NCI-H524 treated with DMSO at 0.1 percent for 48 hours (cell line): ENCODE measurements around the gene POP7.
"Not testable (repeated sequence)": the region's sequence is repeated elsewhere in the genome, so short reads cannot be mapped to it uniquely, and the experiment has no call there.

Experiments
- DNase-seq: peaks from one replicate; lab custom pipeline; 2025; lab: John Stamatoyannopoulos, UW

Gene POP7

GRCh38 chr7:100691676-100692577, 14.0 kb upstream of the POP7 start:
- no peak for DNase-seq

- DNase-seq = no peak
These were observed 13.4 kb upstream of the POP7 start for GRCh38 chr7:100692578-100692961.

- no peak for DNase-seq
These were observed 12.4 kb upstream of the POP7 start for GRCh38 chr7:100693312-100694097.

GRCh38 chr7:100694098-100694745, 11.7 kb upstream of the POP7 start, which contains the start of gene GIGYF1:
Gene GIGYF1 (minus strand): TSS chr7:100694250. CDS start chr7:100688238, 6,012 bp downstream.
- DNase-seq = no peak

GRCh38 chr7:100696123-100696521, 9.8 kb upstream of the POP7 start:
- DNase-seq = no peak

GRCh38 chr7:100699018-100699417, 6.9 kb upstream of the POP7 start:
- no peak for DNase-seq

- not testable (repeated sequence) for DNase-seq
These were observed 4.8 kb upstream of the POP7 start for GRCh38 chr7:100701089-100701488.

GRCh38 chr7:100705320-100705752, 585 bp upstream of the POP7 start:
- no peak for DNase-seq

- no peak for DNase-seq
These were observed 871 bp downstream of the POP7 start for GRCh38 chr7:100706672-100707311.

- no peak for DNase-seq
These were observed 2.5 kb downstream of the POP7 start for GRCh38 chr7:100708395-100708794.

- DNase-seq = no peak
These were observed 4.5 kb downstream of the POP7 start for GRCh38 chr7:100710452-100710851.

- no peak for DNase-seq
These were observed 5.4 kb downstream of the POP7 start for GRCh38 chr7:100711369-100711768.

- no peak for DNase-seq
These were observed 8.8 kb downstream of the POP7 start for GRCh38 chr7:100714725-100715124.

- DNase-seq = not testable (repeated sequence)
These were observed 11.2 kb downstream of the POP7 start for GRCh38 chr7:100717073-100717472.

- DNase-seq = no peak
These were observed 13.8 kb downstream of the POP7 start for GRCh38 chr7:100719523-100720278.

- DNase-seq = no peak
These were observed 14.4 kb downstream of the POP7 start, which contains the start of gene EPO for GRCh38 chr7:100720279-100720670. Gene EPO (plus strand): TSS chr7:100720468. CDS start chr7:100720981, 513 bp downstream.

- no peak for DNase-seq
These were observed 15.0 kb downstream of the POP7 start for GRCh38 chr7:100720671-100721504.

- DNase-seq = no peak
These were observed 15.5 kb downstream of the POP7 start for GRCh38 chr7:100721505-100721812.

- DNase-seq = no peak
These were observed 16.7 kb downstream of the POP7 start for GRCh38 chr7:100722480-100723212.
